Activated naive CD4-positive, alpha-beta T cell treated with anti-CD3 and anti-CD28 coated beads, Interleukin-2, amount 50 U/mL, for 24 hours (primary cell): ENCODE measurements around the gene MAP3K5.
A peak's percentile ranks its signal among the peaks of the same experiment; 100 is the strongest.

Experiments used
- H3K27ac Mint-ChIP-seq: one replicate; pipeline ENCODE4 v1.8.0; 2021; ENCODE audit warnings: mild to moderate bottlenecking, mixed read lengths
- H3K27me3 Mint-ChIP-seq: one replicate; pipeline ENCODE4 v1.8.0; 2021; ENCODE audit warnings: mixed read lengths
- H3K36me3 Mint-ChIP-seq: one replicate; pipeline ENCODE4 v1.8.0; 2021; ENCODE audit warnings: mixed read lengths
- H3K4me1 Mint-ChIP-seq: one replicate; pipeline ENCODE4 v1.8.0; 2021; ENCODE audit warnings: mixed read lengths
- H3K4me3 Mint-ChIP-seq: one replicate; pipeline ENCODE4 v1.8.0; 2021; ENCODE audit warnings: mild to moderate bottlenecking, mixed read lengths
- H3K9me3 Mint-ChIP-seq: one replicate; pipeline ENCODE4 v1.8.0; 2021; ENCODE audit warnings: mixed read lengths

Gene MAP3K5

GRCh38 chr6:136547871-136548270, 244.4 kb downstream of the MAP3K5 start:
- Mint-ChIP-seq H3K9me3 (no peaks in the 10 kb centered on the region), H3K4me3 (no peak overlapping the region), H3K4me1 (peaks cover 5% of the 10 kb centered on the region), H3K27ac (no peak overlapping the region), H3K36me3 (peaks cover 1% of the 10 kb centered on the region), H3K27me3 (peaks cover 39% of the 10 kb centered on the region)

- Mint-ChIP-seq H3K27me3 (peaks cover 39% of the 10 kb centered on the region), H3K4me3 (no peak overlapping the region), H3K9me3 (no peaks in the 10 kb centered on the region), H3K36me3 (peaks cover 1% of the 10 kb centered on the region), H3K27ac (no peak overlapping the region), H3K4me1 (peaks cover 5% of the 10 kb centered on the region)
Observed at GRCh38 chr6:136547336-136547735, 244.9 kb downstream of the MAP3K5 start.

- Mint-ChIP-seq H3K36me3 (peaks cover 1% of the 10 kb centered on the region), H3K27me3 (peaks cover 39% of the 10 kb centered on the region), H3K4me1 (peaks cover 5% of the 10 kb centered on the region), H3K27ac (no peak overlapping the region), H3K4me3 (no peak overlapping the region), H3K9me3 (no peaks in the 10 kb centered on the region)
Observed at GRCh38 chr6:136546331-136546730, 245.9 kb downstream of the MAP3K5 start.

GRCh38 chr6:136544326-136544725, 248.0 kb downstream of the MAP3K5 start:
- Mint-ChIP-seq H3K4me3 (no peak overlapping the region), H3K4me1 (peaks cover 4% of the 10 kb centered on the region), H3K36me3 (peaks cover 1% of the 10 kb centered on the region), H3K27me3 (peaks cover 38% of the 10 kb centered on the region), H3K9me3 (no peaks in the 10 kb centered on the region), H3K27ac (no peak overlapping the region)

- H3K27ac Mint-ChIP-seq = no peak overlapping the region
- H3K36me3 Mint-ChIP-seq = peaks cover 2% of the 10 kb centered on the region
- no peaks in the 10 kb centered on the region for H3K9me3 Mint-ChIP-seq
- H3K4me3 Mint-ChIP-seq = no peak overlapping the region
- H3K27me3 Mint-ChIP-seq = peaks cover 17% of the 10 kb centered on the region
- no peaks in the 10 kb centered on the region for H3K4me1 Mint-ChIP-seq
Observed at GRCh38 chr6:136541395-136541794, 250.9 kb downstream of the MAP3K5 start.

- peaks cover 11% of the 10 kb centered on the region for H3K27me3 Mint-ChIP-seq
- no peak overlapping the region for H3K27ac Mint-ChIP-seq
- no peaks in the 10 kb centered on the region for H3K9me3 Mint-ChIP-seq
- H3K4me3 Mint-ChIP-seq = no peak overlapping the region
- H3K4me1 Mint-ChIP-seq = no peaks in the 10 kb centered on the region
- H3K36me3 Mint-ChIP-seq = peaks cover 2% of the 10 kb centered on the region
Observed at GRCh38 chr6:136539967-136540652, 252.2 kb downstream of the MAP3K5 start.

GRCh38 chr6:136538836-136539235, 253.4 kb downstream of the MAP3K5 start:
- Mint-ChIP-seq H3K27ac (no peak overlapping the region), H3K4me3 (no peak overlapping the region), H3K27me3 (peaks cover 2% of the 10 kb centered on the region), H3K4me1 (no peaks in the 10 kb centered on the region), H3K9me3 (no peaks in the 10 kb centered on the region), H3K36me3 (peaks cover 2% of the 10 kb centered on the region)

- no peak overlapping the region for H3K27ac Mint-ChIP-seq
- no peak overlapping the region for H3K4me3 Mint-ChIP-seq
- no peaks in the 10 kb centered on the region for H3K4me1 Mint-ChIP-seq
- H3K27me3 Mint-ChIP-seq = peaks cover 2% of the 10 kb centered on the region
- H3K36me3 Mint-ChIP-seq = peaks cover 2% of the 10 kb centered on the region
- H3K9me3 Mint-ChIP-seq = no peaks in the 10 kb centered on the region
Observed at GRCh38 chr6:136535880-136536650, 256.2 kb downstream of the MAP3K5 start.

- Mint-ChIP-seq H3K9me3 (no peaks in the 10 kb centered on the region), H3K4me1 (no peaks in the 10 kb centered on the region), H3K36me3 (peaks cover 2% of the 10 kb centered on the region), H3K27me3 (peaks cover 5% of the 10 kb centered on the region), H3K4me3 (no peak overlapping the region), H3K27ac (no peak overlapping the region)
Observed at GRCh38 chr6:136535017-136535765, 257.1 kb downstream of the MAP3K5 start.

GRCh38 chr6:136534268-136534667, 258.0 kb downstream of the MAP3K5 start:
- Mint-ChIP-seq H3K27ac (no peak overlapping the region), H3K4me1 (no peaks in the 10 kb centered on the region), H3K36me3 (peaks cover 2% of the 10 kb centered on the region), H3K27me3 (peaks cover 8% of the 10 kb centered on the region), H3K4me3 (no peak overlapping the region), H3K9me3 (no peaks in the 10 kb centered on the region)

- Mint-ChIP-seq H3K36me3 (peaks cover 2% of the 10 kb centered on the region), H3K9me3 (no peaks in the 10 kb centered on the region), H3K4me1 (no peaks in the 10 kb centered on the region), H3K27ac (no peak overlapping the region), H3K27me3 (peaks cover 8% of the 10 kb centered on the region), H3K4me3 (no peak overlapping the region)
Observed at GRCh38 chr6:136533487-136533886, 258.8 kb downstream of the MAP3K5 start.

GRCh38 chr6:136532030-136532429, 260.2 kb downstream of the MAP3K5 start:
- no peak overlapping the region for H3K4me3 Mint-ChIP-seq
- H3K9me3 Mint-ChIP-seq = no peaks in the 10 kb centered on the region
- peaks cover 9% of the 10 kb centered on the region for H3K27me3 Mint-ChIP-seq

GRCh38 chr6:136529710-136530109, 262.6 kb downstream of the MAP3K5 start:
- Mint-ChIP-seq H3K4me3 (no peak overlapping the region), H3K36me3 (no peaks in the 10 kb centered on the region), H3K27ac (no peak overlapping the region), H3K9me3 (no peaks in the 10 kb centered on the region), H3K27me3 (peaks cover 14% of the 10 kb centered on the region), H3K4me1 (peaks cover 16% of the 10 kb centered on the region)

More at GRCh38 chr6:136532030-136532429, 260.2 kb downstream of the MAP3K5 start:
- Mint-ChIP-seq H3K36me3 (peaks cover 2% of the 10 kb centered on the region), H3K4me1 (no peaks in the 10 kb centered on the region), H3K27ac (no peak overlapping the region)

GRCh38 chr6:136528477-136528876, 263.8 kb downstream of the MAP3K5 start:
- Mint-ChIP-seq H3K9me3 (no peaks in the 10 kb centered on the region), H3K4me3 (no peak overlapping the region), H3K36me3 (no peaks in the 10 kb centered on the region), H3K4me1 (peaks cover 16% of the 10 kb centered on the region), H3K27me3 (peaks cover 14% of the 10 kb centered on the region), H3K27ac (no peak overlapping the region)

GRCh38 chr6:136527831-136528230, 264.4 kb downstream of the MAP3K5 start:
- peaks cover 14% of the 10 kb centered on the region for H3K27me3 Mint-ChIP-seq
- H3K4me3 Mint-ChIP-seq = no peak overlapping the region
- no peaks in the 10 kb centered on the region for H3K36me3 Mint-ChIP-seq

GRCh38 chr6:136526937-136527336, 265.3 kb downstream of the MAP3K5 start:
- peak overlapping the region; percentile 41 for H3K4me3 Mint-ChIP-seq
- H3K4me1 Mint-ChIP-seq = peaks cover 16% of the 10 kb centered on the region
- H3K9me3 Mint-ChIP-seq = no peaks in the 10 kb centered on the region

More at GRCh38 chr6:136527831-136528230, 264.4 kb downstream of the MAP3K5 start:
- peaks cover 16% of the 10 kb centered on the region for H3K4me1 Mint-ChIP-seq
- H3K9me3 Mint-ChIP-seq = no peaks in the 10 kb centered on the region
- H3K27ac Mint-ChIP-seq = no peak overlapping the region

More at GRCh38 chr6:136526937-136527336, 265.3 kb downstream of the MAP3K5 start:
- no peak overlapping the region for H3K27ac Mint-ChIP-seq
- no peaks in the 10 kb centered on the region for H3K36me3 Mint-ChIP-seq
- H3K27me3 Mint-ChIP-seq = peaks cover 12% of the 10 kb centered on the region
